ENCODE data around the gene COL27A1.

COL27A1 gene

GRCh38 chr9:114246558-114246957 lies 91.2 kb downstream of the COL27A1 start:
- no peak for DNase-seq (ENCODE audit: low read depth in 2 of 2)

GRCh38 chr9:114247077-114247476 lies 91.7 kb downstream of the COL27A1 start:
- no peak for DNase-seq (ENCODE audit: low read depth in 2 of 2)

- no peak for DNase-seq (ENCODE audit: low read depth in 2 of 2)
Observed at GRCh38 chr9:114247491-114247890, 92.2 kb downstream of the COL27A1 start.

GRCh38 chr9:114248299-114248707 lies 93.0 kb downstream of the COL27A1 start:
- DNase-seq (ENCODE audit: low read depth in 2 of 2): no peak

- DNase-seq (ENCODE audit: low read depth in 2 of 2): no peak
Observed at GRCh38 chr9:114249424-114250234, 94.3 kb downstream of the COL27A1 start.

- DNase-seq (ENCODE audit: low read depth in 2 of 2): no peak
Observed at GRCh38 chr9:114250235-114250568, 94.9 kb downstream of the COL27A1 start.

- no peak for DNase-seq (ENCODE audit: low read depth in 2 of 2)
Observed at GRCh38 chr9:114250648-114251047, 95.3 kb downstream of the COL27A1 start.

GRCh38 chr9:114252394-114252793 lies 97.1 kb downstream of the COL27A1 start:
- no peak for DNase-seq (ENCODE audit: low read depth in 2 of 2)

- DNase-seq (ENCODE audit: low read depth in 2 of 2): no peak
Observed at GRCh38 chr9:114256827-114257328, 101.5 kb downstream of the COL27A1 start.

- no peak for DNase-seq (ENCODE audit: low read depth in 2 of 2)
Observed at GRCh38 chr9:114258218-114258617, 102.9 kb downstream of the COL27A1 start.

- DNase-seq (ENCODE audit: low read depth in 2 of 2): no peak
Observed at GRCh38 chr9:114258866-114259797, 103.8 kb downstream of the COL27A1 start.

GRCh38 chr9:114259798-114260523 lies 104.6 kb downstream of the COL27A1 start:
- DNase-seq (ENCODE audit: low read depth in 2 of 2): no peak

GRCh38 chr9:114261026-114261425 lies 105.7 kb downstream of the COL27A1 start:
- DNase-seq (ENCODE audit: low read depth in 2 of 2): no peak

GRCh38 chr9:114261987-114262386 lies 106.7 kb downstream of the COL27A1 start:
- DNase-seq (ENCODE audit: low read depth in 2 of 2): no peak

- no peak for DNase-seq (ENCODE audit: low read depth in 2 of 2)
Observed at GRCh38 chr9:114263853-114264510, 108.6 kb downstream of the COL27A1 start.

- no peak for DNase-seq (ENCODE audit: low read depth in 2 of 2)
Observed at GRCh38 chr9:114264806-114265550, 109.6 kb downstream of the COL27A1 start.

- no peak for DNase-seq (ENCODE audit: low read depth in 2 of 2)
Observed at GRCh38 chr9:114266969-114267368, 111.6 kb downstream of the COL27A1 start.

- DNase-seq (ENCODE audit: low read depth in 2 of 2): no peak
Observed at GRCh38 chr9:114269023-114269422, 113.7 kb downstream of the COL27A1 start.

- no peak for DNase-seq (ENCODE audit: low read depth in 2 of 2)
Observed at GRCh38 chr9:114270120-114270975, 115.0 kb downstream of the COL27A1 start.

All from stimulated activated CD8-positive, alpha-beta memory T cell treated with anti-CD3 and anti-CD28 coated beads, Interleukin-2, amount 100 ng/mL, for 48 hours (primary cell).